HL-60 (cell line): Measurements from ENCODE around the gene AJUBA.

ENCODE experiments used
- POLR2AphosphoS5 ChIP-seq: IDR thresholded peaks from 2 replicates; pipeline ENCODE4 v1.6.1; 2012; ENCODE audit warnings: low read depth
- TF ChIP-seq, protein P1 (sequence below): IDR thresholded peaks from 2 replicates; pipeline ENCODE4 v1.6.1; 2012; ENCODE audit warnings: low read depth; ENCODE audit not compliant: insufficient replicate concordance
- TF ChIP-seq, protein P2 (sequence below): IDR thresholded peaks from one replicate; pipeline ENCODE4 v1.5.1; 2011; ENCODE audit warnings: low read length, control low read depth, inconsistent platforms; ENCODE audit not compliant: insufficient read depth

DNA sequence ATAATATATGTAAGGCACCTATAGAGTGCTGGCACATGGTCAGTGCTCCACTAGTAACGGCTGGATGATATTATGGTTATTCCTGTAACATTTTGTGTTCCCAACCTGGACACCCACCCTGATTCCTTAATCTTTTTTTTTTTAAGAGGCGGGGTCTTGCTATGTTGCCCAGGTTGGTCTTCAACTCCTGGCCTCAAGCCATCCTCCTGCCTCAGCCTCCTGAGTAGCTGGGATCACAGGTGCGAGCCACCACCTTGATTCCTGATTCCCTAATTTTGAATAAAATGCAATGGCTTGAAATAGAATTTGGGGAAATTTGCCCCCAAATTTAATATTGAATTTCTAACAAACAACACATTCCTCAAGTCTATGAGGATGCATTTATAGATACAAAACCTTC, 20.2 kb upstream of the AJUBA start:
- TF ChIP-seq POLR2AphosphoS5: no peak
- TF ChIP-seq, protein P1, sequence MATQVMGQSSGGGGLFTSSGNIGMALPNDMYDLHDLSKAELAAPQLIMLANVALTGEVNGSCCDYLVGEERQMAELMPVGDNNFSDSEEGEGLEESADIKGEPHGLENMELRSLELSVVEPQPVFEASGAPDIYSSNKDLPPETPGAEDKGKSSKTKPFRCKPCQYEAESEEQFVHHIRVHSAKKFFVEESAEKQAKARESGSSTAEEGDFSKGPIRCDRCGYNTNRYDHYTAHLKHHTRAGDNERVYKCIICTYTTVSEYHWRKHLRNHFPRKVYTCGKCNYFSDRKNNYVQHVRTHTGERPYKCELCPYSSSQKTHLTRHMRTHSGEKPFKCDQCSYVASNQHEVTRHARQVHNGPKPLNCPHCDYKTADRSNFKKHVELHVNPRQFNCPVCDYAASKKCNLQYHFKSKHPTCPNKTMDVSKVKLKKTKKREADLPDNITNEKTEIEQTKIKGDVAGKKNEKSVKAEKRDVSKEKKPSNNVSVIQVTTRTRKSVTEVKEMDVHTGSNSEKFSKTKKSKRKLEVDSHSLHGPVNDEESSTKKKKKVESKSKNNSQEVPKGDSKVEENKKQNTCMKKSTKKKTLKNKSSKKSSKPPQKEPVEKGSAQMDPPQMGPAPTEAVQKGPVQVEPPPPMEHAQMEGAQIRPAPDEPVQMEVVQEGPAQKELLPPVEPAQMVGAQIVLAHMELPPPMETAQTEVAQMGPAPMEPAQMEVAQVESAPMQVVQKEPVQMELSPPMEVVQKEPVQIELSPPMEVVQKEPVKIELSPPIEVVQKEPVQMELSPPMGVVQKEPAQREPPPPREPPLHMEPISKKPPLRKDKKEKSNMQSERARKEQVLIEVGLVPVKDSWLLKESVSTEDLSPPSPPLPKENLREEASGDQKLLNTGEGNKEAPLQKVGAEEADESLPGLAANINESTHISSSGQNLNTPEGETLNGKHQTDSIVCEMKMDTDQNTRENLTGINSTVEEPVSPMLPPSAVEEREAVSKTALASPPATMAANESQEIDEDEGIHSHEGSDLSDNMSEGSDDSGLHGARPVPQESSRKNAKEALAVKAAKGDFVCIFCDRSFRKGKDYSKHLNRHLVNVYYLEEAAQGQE: no peak
- TF ChIP-seq, protein P2, sequence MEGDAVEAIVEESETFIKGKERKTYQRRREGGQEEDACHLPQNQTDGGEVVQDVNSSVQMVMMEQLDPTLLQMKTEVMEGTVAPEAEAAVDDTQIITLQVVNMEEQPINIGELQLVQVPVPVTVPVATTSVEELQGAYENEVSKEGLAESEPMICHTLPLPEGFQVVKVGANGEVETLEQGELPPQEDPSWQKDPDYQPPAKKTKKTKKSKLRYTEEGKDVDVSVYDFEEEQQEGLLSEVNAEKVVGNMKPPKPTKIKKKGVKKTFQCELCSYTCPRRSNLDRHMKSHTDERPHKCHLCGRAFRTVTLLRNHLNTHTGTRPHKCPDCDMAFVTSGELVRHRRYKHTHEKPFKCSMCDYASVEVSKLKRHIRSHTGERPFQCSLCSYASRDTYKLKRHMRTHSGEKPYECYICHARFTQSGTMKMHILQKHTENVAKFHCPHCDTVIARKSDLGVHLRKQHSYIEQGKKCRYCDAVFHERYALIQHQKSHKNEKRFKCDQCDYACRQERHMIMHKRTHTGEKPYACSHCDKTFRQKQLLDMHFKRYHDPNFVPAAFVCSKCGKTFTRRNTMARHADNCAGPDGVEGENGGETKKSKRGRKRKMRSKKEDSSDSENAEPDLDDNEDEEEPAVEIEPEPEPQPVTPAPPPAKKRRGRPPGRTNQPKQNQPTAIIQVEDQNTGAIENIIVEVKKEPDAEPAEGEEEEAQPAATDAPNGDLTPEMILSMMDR: no peak
